Measurements from ENCODE around the gene MEF2C.

The MEF2C gene

DNA sequence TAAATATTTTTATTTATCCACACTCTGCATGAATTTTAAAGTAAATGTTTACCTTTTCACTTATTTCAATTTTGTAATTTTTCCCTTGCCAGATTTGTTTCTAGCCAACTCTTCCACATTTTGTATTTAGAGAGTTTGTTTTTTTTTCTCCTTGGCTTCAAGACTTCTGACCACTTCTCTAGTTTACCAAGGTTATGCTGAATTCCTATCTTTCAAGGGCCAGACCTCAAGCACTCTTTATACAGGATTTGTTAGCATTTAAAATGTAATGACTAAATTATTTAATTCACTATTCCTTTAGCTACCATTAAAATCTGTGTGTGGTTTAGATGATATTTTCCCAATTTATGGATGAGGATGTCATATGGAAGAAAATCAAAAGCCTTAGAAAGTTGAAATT is 42.5 kb downstream of the MEF2C start:
- Histone ChIP-seq H2AFZ (ENCODE audit: low read length) (no peak overlapping the region), H3K4me3 (ENCODE audit: low read depth, low read length, poor library complexity, severe bottlenecking) (peak overlapping the region; percentile 3), H3K27me3 (ENCODE audit: insufficient read depth, low read length) (no peaks in the 10 kb centered on the region), H4K20me1 (ENCODE audit: insufficient read depth, low read length) (no peaks in the 10 kb centered on the region), H3K79me2 (ENCODE audit: insufficient read depth, low read length) (peaks cover 16% of the 10 kb centered on the region), H3K27ac (ENCODE audit: low read depth, low read length, poor library complexity, severe bottlenecking) (peak overlapping the region; percentile 85), H3K36me3 (ENCODE audit: insufficient read depth, low read length) (no peaks in the 10 kb centered on the region; the same call in 1 of the 2 replicates), H3K9ac (ENCODE audit: low read length) (peak overlapping the region; percentile 3; the same call in 1 of the 2 replicates), H3K9me3 (ENCODE audit: low read length) (no peaks in the 10 kb centered on the region), H3K4me2 (ENCODE audit: low read length) (peak overlapping the region; percentile 49), H3F3A (ENCODE audit: insufficient read depth, low read length) (peaks cover 7% of the 10 kb centered on the region; the same call in 1 of the 2 replicates), H3K9me2 (ENCODE audit: low read depth, low read length) (no peaks in the 10 kb centered on the region), H3K4me1 (ENCODE audit: insufficient read depth, low read length, severe bottlenecking) (peaks cover 81% of the 10 kb centered on the region)
- TF ChIP-seq, protein P1, sequence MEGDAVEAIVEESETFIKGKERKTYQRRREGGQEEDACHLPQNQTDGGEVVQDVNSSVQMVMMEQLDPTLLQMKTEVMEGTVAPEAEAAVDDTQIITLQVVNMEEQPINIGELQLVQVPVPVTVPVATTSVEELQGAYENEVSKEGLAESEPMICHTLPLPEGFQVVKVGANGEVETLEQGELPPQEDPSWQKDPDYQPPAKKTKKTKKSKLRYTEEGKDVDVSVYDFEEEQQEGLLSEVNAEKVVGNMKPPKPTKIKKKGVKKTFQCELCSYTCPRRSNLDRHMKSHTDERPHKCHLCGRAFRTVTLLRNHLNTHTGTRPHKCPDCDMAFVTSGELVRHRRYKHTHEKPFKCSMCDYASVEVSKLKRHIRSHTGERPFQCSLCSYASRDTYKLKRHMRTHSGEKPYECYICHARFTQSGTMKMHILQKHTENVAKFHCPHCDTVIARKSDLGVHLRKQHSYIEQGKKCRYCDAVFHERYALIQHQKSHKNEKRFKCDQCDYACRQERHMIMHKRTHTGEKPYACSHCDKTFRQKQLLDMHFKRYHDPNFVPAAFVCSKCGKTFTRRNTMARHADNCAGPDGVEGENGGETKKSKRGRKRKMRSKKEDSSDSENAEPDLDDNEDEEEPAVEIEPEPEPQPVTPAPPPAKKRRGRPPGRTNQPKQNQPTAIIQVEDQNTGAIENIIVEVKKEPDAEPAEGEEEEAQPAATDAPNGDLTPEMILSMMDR (IDR thresholded peaks at IDR 0.05; ENCODE audit: low read length) = no peak
- no peak for TF ChIP-seq EZH2 (IDR thresholded peaks at IDR 0.05; ENCODE audit: borderline replicate concordance, low read length)

DNA sequence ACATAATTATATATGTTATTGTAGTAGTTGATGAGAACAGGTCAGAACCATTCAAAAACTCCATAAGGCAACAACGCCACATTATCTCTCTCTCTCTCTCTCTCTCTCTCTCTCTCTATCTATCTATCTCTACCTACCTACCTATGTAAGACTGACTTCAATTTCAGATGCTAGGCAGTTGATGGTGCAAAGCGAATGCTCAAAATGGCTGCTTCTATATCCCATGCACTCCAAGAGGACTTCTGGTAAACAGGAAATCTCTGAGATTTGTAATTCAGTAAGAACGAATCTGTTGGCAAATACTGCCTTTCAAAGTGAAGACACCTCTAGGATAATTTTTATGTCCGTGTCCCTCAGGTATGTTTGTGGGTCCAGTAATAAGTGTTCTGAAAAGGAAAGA is 43.7 kb downstream of the MEF2C start:
- Histone ChIP-seq H3K9ac (ENCODE audit: low read length) (peak overlapping the region; percentile 21; the same call in 1 of the 2 replicates), H3K79me2 (ENCODE audit: insufficient read depth, low read length) (peaks cover 16% of the 10 kb centered on the region), H3K4me1 (ENCODE audit: insufficient read depth, low read length, severe bottlenecking) (peaks cover 93% of the 10 kb centered on the region), H3K9me2 (ENCODE audit: low read depth, low read length) (no peaks in the 10 kb centered on the region), H2AFZ (ENCODE audit: low read length) (no peak overlapping the region), H4K20me1 (ENCODE audit: insufficient read depth, low read length) (no peaks in the 10 kb centered on the region), H3K9me3 (ENCODE audit: low read length) (no peaks in the 10 kb centered on the region), H3K4me3 (ENCODE audit: low read depth, low read length, poor library complexity, severe bottlenecking) (peak overlapping the region; percentile 31), H3K27me3 (ENCODE audit: insufficient read depth, low read length) (no peaks in the 10 kb centered on the region), H3K4me2 (ENCODE audit: low read length) (peak overlapping the region; percentile 49), H3K36me3 (ENCODE audit: insufficient read depth, low read length) (no peaks in the 10 kb centered on the region), H3K27ac (ENCODE audit: low read depth, low read length, poor library complexity, severe bottlenecking) (peak overlapping the region; percentile 85), H3F3A (ENCODE audit: insufficient read depth, low read length) (peaks cover 7% of the 10 kb centered on the region; the same call in 1 of the 2 replicates)
- TF ChIP-seq EZH2 (IDR thresholded peaks at IDR 0.05; ENCODE audit: borderline replicate concordance, low read length) = no peak
- TF ChIP-seq, protein P1 (IDR thresholded peaks at IDR 0.05; ENCODE audit: low read length) = no peak

DNA sequence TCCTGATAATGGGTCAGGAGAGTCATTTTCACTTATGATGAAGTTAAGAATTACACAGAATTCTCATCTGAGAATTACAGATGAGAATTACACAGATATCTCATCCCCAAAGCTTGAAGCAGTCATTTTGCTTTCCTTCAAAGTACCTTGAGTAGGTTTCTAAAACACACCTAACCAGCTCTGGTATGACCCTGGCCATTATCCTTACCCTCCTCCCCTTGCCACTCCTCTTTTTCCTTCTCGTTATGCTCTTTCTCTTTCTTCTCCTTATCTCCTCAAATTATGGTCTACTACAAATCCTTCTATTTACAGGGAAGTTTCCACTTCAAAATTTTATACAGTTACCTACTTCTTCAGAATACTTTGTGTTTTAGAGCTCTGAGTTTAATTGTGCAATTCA is 44.5 kb downstream of the MEF2C start:
- no peak overlapping the region for H3K4me3 ChIP-seq (ENCODE audit: low read depth, low read length, poor library complexity, severe bottlenecking)
- peak overlapping the region; percentile 49; the same call in 1 of the 2 replicates for H3K4me2 ChIP-seq (ENCODE audit: low read length)
- peaks cover 16% of the 10 kb centered on the region for H3K79me2 ChIP-seq (ENCODE audit: insufficient read depth, low read length)

More for the DNA sequence above, 44.5 kb downstream of the MEF2C start:
- Histone ChIP-seq H3K9me2 (ENCODE audit: low read depth, low read length) (no peaks in the 10 kb centered on the region), H3K36me3 (ENCODE audit: insufficient read depth, low read length) (no peaks in the 10 kb centered on the region), H3K9ac (ENCODE audit: low read length) (no peak overlapping the region; the same call in 1 of the 2 replicates), H3F3A (ENCODE audit: insufficient read depth, low read length) (peaks cover 13% of the 10 kb centered on the region; the same call in 1 of the 2 replicates), H3K4me1 (ENCODE audit: insufficient read depth, low read length, severe bottlenecking) (peaks cover 93% of the 10 kb centered on the region), H3K9me3 (ENCODE audit: low read length) (no peaks in the 10 kb centered on the region), H2AFZ (ENCODE audit: low read length) (no peak overlapping the region), H3K27ac (ENCODE audit: low read depth, low read length, poor library complexity, severe bottlenecking) (peak overlapping the region; percentile 85), H4K20me1 (ENCODE audit: insufficient read depth, low read length) (no peaks in the 10 kb centered on the region), H3K27me3 (ENCODE audit: insufficient read depth, low read length) (no peaks in the 10 kb centered on the region)
- TF ChIP-seq EZH2 (IDR thresholded peaks at IDR 0.05; ENCODE audit: borderline replicate concordance, low read length) = no peak
- TF ChIP-seq, protein P1 (IDR thresholded peaks at IDR 0.05; ENCODE audit: low read length) = no peak
